ENCODE measurements around the gene EPHX1.
"Not testable (repeated sequence)": the region's sequence is repeated elsewhere in the genome, so short reads cannot be mapped to it uniquely, and the experiment has no call there.

Gene EPHX1

DNA sequence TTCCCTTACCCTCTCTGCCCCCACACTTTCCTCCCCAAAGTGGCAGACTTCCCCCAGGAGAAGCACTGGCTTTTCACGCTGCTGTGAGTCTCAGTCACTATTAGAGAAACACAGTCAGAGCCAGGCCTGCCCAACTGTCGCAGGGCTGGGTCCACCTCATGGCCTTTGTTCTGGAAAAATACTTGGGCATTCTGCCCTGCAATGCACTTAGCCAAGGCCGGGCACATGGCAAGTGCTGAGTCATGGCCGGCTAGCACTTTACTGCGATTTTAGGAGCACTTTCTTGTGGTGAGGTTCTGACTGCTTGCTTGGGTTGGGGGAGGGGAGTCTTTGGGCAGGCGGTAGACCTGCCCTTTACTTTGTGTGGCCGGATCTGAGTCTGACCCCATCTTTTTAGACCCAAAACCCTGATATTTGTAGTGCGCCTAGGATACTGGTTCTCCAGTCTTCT is 7.7 kb downstream of the EPHX1 start:
- no peak for DNase-seq

DNA sequence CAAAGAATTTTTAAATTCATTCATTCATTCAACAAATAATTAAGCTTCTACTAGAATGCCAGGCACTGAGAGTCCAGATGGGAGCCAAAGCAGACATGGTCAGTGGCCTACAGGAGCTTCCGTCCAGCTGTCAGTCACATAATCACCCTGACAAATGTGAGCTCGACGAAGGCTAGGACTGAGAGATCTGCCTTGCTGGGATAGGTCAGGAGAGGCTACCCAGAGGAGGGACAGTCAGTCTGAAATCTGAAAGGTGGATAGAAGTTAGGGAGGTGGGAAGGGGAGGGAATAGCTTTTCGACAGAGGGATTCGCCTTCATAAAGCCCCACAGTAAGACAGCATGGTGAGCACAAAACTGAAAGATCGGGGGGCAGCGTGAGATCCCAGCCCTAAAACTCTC is 8.3 kb downstream of the EPHX1 start:
- no peak for DNase-seq

DNA sequence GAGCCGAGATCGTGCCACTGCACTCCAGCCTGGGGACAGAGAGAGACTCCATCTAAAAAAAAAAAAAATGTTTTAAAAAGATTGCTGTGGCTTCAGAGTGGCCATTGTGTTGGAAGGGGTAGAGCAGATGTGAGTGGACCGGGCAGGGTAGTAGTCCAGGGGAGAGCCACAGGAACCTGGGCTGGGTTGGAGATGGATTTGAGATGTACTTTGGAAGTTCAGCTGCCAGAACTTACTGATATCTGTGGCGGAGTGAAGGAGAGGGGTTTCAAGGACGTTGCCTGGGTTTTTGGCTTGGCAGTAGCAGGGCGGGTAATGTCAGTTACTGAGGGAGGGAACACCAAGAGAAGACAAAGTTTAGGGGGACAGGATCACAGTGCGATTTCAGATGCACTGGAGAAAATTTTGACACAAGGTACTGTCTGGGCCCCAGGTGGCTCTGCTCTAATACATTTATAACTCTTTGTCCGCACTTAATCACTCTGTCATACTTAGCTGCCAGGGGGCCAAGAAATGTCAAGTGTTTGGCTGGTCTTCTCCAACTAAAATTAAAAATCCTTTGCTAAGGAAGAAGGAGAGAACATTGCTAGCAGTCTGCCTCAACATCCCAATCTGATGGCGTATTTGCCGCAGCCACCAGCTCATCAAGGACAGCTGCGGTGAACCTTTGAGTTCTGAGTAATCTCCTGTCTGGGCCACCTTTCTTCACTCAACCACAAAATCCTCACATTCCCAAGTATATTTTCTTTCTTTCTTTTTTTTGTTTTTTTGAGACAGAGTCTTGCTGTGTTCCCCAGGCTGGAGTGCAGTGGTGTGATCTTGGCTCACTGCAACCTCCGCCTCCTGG is 9.6 kb downstream of the EPHX1 start:
- DNase-seq = no peak

DNA sequence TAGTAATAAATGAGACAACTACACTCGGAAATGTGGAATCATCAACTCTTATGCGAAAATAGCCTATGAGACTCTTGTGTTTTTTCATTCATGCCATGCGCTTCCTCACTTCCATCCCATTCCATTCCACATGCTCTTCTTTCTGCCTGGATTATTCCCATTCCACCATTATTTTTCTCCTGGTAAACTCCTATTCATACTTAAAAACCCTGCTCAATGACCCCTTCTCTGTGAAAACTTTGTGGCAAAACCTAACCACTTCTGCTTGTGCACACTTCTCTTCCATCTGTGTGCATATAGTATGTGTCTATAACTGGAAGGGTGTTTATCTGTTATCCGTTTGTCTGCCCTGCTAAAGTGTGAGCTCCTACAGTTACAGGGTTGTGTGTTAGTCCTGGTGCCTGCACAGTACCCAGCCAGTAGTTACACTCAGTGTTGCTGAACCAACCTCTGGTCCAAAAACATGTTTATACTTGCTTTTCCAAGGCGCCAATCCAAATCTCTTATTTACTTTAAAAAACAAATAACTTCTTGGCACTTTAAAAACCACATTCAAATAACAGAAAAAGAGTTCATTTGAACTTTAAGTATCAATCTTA is 10.7 kb downstream of the EPHX1 start:
- no peak for DNase-seq

DNA sequence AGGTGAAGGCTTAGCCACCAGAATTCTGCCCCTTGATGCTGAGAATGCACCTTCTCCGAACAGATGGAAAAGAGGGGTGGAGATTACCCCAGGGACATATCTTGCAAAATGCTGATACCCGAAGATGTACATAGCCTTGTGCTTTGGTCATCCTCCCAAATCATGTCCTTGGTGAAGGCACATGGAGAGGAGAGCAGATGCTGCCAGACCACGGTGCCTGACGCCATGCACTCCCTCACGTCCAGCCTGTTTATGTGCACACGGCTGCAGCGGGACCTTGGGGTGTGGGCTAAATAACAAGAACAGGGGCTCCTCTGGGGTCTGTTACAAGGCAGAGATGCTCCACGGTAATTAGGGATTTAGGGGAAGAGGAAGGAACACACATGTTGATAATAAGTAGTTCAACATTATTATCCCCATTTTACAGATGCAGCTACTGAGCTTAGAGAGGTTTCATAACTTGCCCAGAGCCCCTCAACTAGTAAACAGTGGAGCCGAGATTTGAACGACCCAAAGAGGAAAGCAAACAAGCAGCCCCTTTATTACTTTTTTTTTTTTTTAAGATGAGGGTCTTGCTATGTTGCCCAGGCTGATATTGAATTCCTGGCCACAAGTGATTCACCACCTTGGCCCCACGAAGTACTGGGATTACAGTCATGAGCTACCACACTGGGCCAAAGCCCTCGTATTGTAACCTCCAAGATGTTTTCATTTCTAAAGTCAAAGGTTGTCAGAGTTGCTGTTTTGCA is 12.9 kb downstream of the EPHX1 start:
- DNase-seq = no peak

DNA sequence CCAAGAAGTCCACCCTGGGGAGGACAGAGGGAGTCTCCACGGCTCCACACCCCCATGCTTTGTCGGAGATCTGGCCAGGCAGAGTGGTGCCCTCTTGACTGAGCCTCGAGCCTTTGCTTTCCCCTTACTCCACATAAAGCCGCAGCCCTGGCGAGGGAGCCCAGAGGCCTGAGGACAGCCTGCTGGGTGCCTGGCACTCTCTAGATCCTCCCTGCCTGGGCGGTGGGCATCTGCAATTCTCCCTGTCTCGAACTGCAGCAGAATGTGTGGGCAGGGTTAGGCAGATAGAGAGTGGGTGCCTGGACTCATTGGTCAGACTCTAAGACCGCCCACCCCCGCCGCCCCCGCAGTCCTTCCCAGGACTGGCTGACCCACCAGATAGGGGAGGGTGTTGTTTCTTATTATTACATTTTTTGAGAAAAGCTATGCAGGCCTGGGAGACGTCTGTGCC is 13.9 kb downstream of the EPHX1 start:
- DNase-seq = no peak

DNA sequence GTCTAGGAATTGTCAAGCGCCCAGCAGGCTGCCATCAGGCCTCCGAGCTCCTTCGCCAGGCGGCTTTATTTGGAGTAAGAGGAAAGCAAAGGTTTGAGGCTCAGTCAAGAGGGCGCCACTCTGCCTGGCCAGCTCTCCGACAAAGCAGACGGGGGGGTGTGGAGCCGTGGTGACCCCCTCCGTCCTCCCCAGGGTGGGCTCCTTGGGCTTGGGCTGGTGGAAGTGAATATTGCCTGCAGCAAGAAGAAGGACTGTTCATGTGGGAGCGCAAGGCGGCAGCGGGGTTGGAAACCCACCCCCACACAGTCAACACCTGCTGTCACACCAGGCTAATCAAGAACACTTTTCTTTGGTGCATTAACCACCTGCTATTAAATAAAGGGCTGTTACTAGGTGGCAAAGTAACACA is 14.6 kb downstream of the EPHX1 start:
- DNase-seq = no peak

DNA sequence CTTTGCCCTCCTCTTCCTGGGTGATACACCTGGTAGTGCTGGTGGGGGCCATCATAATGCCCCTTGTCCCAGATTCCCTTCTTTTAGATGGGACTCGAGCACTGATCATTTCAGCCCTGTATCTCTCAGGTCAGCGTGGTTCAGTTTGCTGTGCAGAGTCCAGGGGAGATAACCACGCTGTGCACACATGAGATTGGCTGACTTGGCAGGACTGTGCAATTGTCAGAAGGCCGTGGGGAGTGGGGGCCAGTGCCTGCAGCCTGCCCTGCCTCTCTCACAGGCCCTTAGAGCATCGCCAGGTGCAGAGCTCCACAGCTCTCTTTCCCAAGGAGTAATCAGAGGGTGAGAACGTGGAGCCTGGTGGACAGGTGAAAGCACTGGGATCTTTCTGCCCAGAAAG is 15.2 kb downstream of the EPHX1 start:
- no peak for DNase-seq

DNA sequence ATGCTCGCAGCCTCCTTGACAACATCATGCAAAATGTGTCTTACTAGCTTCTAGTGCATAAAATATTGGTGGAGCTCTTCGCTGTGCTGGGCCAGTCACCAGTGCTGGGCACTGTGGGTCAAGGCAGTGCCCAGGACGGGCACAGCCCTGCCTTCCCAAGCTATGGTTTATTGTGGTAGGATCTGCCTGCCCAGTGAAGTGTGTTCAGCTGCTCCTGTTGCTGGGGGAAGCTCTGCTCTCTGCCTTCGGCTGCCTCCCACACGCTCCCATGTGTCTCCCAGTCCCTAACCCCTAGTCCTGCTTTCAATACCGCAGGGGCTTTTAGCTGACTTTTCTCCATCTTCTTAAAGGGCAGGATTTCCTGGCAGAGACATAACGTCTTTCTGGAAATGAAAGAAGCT is 15.7 kb downstream of the EPHX1 start:
- no peak for DNase-seq

DNA sequence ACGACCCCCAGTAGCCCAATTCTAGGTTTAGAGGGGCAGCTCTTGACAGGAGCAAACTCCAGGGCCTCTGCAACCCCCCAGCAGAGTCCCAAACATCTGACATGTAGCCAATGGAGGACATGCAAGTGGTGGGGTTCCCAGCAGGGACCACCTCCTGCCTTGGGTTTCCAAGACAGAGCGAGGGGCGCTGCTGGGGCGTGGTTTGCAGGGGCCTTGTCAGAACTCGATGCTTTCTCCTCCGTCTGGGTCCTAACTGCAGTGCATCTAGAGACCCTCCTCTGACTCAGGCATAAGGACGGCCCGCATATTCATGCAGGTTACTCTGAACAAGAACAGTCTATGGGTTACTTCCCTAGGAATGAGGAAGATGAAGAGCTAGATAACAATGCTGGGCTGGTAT is 17.2 kb downstream of the EPHX1 start:
- no peak for DNase-seq

DNA sequence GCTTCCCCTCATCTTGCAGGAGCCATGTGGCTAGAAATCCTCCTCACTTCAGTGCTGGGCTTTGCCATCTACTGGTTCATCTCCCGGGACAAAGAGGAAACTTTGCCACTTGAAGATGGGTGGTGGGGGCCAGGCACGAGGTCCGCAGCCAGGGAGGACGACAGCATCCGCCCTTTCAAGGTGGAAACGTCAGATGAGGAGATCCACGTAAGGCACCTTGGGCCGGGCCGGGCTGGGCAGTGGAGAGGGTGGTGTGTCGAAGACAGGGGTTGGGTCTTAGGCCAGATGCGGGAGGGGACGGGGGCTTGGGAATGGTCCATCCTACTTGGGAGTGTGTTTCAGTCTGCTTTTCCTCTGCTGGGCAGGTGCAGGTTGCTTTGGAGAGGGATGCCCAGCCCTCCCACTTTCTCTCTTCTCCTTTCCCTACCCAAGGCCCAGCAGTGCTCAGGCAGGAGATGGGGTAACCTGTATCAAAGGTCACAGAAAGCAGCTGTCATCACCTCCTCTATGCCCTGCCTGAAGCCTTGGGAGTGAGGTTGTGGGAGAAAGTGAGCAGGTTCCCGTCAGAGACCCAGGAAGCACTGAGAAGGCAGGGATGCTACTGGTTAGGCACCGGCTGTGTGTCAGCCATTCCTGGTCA is 18.9 kb downstream of the EPHX1 start:
- no peak for DNase-seq

DNA sequence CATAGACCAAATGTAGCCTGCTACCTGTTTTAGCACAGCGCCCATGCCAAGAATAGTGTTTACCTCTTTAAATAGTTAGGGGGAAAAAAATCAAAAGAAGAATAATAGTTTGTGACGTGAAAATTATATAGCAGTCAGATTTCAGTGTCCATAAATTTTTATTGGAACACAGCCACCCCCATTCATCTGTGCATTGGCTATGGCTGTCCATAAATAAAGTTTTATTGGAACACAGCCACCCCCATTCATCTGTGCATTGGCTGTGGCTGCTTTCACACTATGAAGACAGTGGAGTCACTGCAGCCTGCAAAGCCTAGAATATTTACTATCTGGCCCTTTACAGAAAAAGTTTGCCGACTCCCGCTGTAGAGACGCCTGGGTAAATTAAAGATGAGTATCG is 20.9 kb downstream of the EPHX1 start:
- no peak for DNase-seq

DNA sequence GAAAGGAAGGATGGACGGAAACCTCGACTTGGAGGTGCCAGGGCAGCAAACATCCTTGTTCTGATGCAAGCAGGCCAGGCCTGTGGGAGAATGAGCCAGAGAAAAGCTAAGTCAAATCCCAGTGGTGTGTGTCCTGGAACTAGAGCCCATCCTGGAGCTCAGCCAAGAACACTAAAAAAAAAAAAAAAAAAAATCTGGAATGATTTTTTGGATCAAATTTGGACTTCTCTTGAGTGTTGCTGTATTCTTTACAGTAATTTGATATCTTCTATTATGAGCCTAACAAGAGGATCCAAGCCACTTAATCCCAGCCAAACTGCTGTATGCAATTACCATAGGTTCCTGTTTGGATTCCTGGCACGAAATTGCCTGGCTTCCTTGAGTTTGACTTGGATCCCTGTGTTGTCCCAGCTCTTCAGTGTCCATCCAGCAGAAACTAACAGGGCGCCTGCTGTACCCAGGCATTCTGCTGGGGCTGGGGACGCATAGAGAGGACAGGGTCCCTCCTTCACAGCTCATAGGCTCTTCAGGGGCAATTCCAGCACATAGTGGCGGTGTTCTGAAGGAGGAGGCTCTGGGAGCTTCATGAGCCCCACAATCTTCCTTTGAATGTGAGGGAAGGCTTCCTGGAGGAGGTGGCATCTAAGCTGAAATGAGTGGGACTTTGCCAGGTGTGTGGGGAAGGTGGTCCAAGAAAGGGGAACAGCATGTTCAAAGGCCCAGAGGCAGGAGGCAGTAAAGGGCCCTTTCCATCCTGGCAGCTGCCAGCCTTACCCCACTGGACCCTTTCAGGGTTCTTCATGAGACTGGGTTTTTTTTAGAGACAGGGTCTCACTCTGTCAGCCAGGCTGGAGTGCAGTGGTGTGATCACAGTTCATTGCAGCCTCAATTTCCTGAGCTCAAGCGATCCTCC is 24.7 kb downstream of the EPHX1 start:
- DNase-seq = no peak

DNA sequence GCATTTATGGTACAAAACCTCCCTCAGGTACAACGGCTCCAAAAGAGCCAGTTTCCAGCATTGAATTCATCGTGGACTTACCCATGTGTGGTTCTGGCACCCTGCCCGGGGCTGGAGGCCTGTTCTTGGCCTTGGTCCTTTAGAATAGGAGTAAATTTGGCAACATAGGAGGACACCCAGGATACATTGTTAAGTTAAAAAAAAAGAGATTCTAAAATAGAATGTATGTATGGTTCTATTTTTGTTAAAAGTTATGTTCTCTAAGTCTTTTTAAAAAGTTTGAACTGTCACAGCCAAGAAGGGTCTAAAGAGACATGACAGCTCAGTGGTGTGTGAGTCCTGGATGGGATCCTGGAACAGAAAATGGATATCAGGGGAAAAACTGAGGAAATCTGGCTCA is 25.9 kb downstream of the EPHX1 start:
- no peak for DNase-seq

DNA sequence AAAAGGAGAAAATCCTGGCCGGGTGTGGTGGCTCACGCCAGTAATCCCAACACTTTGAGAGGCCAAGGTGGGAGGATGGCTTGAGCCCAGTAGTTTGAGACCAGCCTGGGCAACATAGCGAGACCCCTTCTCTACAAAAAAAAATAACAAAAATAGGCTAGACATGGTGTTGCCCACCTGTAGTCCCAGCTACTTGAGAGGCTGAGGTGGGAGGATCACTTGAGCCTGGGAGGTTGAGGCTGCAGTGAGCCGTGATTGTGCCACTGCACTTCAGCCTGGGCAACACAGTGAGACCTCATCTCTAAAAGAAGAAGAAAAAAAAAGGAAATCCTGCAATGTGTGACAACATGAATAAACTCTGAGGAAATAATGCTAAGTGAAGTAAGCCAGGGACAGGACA is 26.4 kb downstream of the EPHX1 start:
- not testable (repeated sequence) for DNase-seq

DNA sequence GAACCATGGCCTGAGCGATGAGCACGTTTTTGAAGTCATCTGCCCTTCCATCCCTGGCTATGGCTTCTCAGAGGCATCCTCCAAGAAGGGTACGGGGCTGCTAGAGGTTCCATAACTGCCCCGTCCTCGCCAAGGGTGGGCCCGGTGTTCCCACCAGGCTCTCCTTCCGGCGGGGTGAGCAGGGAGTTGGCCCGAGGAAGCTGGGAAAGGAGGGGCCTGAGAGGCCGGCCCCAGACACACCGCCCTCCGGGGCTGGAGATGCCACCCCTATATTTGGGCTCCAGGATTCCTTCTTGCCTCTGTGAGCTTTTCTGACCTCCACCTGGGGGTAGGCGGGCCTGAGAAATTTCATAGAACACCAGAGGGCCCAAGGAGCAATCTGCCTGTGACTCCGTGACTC is 28.9 kb downstream of the EPHX1 start:
- no peak for DNase-seq

DNA sequence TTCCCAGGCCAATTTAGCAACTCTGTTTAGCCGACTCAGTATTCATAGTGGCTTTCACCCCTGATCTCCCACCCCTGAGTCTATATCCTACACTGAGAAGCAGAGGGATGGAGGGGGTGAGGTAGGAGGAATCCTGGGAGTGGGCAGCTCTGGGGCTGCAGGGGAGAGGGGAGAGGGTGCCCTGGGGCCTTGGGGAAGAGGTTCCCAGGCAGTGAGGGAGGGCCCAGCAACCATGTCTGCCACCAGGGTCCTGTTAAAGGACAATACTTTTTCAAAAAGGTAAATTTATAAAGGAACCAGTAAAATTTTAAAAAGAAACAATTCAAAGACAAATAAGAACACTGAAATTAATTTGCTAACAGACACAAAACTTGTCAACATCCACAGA is 30.3 kb downstream of the EPHX1 start:
- no peak for DNase-seq

DNA sequence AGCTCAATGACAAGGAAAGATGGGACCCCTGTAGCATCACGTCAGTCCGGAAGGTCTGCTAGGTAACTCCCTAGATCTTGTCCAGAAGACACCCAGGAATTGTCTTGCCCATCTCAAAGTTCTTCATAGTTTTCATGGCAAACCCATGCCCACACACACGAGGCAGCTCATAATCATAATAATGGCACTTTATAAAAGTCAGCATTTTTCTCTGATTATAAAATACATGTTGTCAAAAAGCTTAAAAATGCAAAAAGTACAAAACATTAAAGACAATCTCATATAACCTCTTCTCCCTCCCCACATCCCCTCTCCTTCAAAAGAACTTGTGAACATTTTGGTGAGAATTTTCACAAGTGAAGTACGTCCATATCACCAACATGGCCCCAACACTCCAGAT is 30.8 kb downstream of the EPHX1 start:
- DNase-seq = no peak

DNA sequence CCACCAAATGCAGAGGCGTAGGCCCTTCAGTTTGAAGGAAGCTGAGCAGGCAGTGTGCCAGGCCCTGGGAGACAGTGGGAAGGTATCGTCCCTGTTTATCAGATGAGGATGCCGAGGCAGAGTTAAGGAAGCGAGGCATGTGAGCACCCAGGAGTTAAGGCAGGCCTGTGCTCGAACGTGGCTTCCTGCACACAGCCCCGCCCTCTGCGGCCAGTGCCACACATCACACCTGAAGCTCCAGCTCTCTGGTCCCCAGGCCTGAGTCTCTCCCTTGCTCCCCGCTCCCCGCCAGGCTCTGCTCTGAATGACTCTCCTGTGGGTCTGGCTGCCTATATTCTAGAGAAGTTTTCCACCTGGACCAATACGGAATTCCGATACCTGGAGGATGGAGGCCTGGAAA is 32.1 kb downstream of the EPHX1 start:
- no peak for DNase-seq

DNA sequence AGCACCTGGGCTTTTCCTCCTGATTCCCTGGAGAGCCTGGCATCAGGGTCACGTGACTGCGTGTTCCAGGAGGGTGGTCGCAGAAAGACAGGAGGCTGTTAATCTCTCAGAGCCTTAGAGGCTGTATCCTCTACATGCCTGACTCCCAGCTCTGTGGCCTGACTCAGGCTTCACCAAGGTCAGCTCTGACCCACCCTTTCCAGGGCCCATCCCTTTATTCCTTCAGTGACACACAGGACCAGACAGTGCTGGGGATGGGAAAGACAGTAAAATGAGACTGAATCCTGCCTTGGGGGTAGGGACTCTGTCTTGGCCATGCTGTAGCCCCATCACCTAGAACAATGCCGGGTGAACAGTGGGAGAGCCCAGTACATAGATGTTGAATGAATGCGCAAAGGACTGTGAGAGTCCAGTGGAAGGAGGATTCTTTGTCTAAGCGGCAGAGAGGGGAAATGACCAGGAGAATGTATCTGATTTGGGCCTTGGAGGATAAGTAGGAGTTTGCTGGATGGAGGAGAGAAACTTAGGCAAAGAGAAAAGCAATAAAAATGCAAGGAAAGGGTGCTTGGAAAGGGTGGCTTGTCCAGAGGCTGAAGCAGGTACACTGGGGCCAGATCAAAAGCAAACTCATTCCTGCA is 33.0 kb downstream of the EPHX1 start:
- no peak for DNase-seq

DNA sequence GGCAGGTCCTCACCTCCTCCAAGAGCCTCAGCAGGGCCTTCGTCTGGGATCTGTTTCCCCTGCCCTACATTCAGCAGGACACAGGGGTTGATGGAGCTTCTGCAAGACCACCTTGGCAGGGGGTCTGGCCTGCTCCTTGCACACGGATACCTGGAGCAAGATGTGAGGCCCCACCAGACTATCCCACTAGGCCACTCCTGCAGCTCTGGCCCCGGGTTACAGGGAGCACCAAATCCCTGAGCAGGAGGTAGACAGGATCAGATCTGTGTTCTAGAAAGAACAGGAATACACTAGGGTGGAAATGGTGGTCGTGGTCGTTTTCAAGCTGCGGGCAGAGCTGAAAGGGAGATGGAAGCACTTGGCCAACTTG is 33.5 kb downstream of the EPHX1 start:
- DNase-seq = no peak

All from CD4-positive, alpha-beta T cell treated with Interleukin-12 subunit alpha and Interleukin-12 subunit beta, for 1 hour (primary cell).